Stimulated activated CD4-positive, alpha-beta T cell treated with anti-CD3 and anti-CD28 coated beads, Interleukin-15, amount 100 ng/mL, for 1 hour (primary cell): ENCODE results near the gene HASPIN.
"Not testable (repeated sequence)": the region's sequence is repeated elsewhere in the genome, so short reads cannot be mapped to it uniquely, and the experiment has no call there.

Experiments
- DNase-seq, 2 donors: peaks; one replicate each; pipeline ENCODE4 v3.0.0-alpha.2; 2020; ENCODE audit warnings: low read depth in 1 of 2, low spot score in 1 of 2

The HASPIN gene

DNA sequence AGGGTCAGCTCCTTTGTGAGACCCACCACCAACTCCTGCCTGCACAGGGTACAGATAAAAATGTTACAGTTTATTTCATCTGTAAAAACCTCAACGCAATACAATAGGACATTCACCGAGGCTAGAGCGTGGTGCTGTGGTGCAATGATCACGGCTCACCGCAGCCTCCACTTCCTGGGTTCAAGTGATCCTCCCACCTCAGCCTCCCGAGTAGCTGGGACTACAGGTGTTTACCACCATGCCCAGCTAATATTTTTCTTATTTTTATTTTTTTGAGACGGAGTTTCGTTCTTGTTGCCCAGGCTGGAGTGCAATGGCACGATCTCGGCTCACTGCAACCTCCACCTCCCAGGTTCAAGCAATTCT, 11.2 kb downstream of the HASPIN start:
- DNase-seq: not testable (repeated sequence)

DNA sequence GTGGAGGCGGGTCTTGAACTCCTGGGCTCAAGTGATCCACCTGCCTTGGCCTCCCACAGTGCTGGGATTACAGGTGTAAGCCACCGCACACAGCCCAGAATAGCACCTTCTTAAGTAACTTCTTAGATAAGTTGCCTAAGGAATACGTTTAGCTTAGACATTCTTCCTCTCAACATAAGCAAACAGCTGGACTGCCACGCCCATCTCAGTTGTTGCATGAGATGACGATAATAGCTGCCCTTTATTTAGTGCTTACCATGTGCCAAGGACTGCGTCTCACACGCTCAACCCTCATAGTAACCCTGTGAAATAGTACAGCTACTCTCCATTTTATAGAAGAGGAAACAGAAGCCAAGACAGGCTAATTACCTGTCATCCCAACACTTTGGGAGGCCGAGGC, 11.8 kb downstream of the HASPIN start:
- DNase-seq: no peak

DNA sequence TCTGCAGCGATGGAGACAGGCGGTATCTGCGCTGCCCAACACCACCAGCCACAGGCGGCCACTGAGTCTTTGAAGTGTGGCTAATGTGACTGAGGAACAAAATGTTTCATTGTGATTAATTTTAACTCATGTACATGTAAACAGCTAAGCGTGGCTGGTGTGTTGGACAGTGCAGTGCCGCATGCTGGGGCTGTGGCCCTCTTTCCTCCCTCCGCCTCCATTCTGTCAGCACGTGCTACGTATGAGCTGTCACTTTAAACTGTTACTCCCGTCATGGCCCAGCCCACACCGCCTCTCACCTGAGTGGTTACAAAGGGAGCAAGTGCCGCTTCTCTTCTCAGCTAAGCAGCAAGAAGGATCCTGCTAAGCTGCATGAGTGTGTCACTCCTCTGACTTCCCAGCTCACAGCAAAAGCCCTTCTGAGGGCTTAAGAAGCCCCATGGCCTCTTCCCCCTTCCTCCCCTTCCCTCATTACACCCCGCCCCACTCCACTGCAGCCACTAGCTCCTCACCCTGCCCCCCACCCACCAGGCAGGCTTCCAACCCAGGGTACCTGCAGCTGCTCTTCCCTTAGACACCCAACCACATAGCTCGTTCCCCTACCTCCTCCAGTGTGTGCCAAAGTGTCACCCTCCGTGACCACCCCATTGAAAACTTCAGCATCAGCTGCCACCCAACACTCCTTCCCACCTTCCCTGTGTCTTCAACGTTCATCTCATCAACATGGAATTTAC, 15.0 kb downstream of the HASPIN start:
- peak; percentile 38 to 52 for DNase-seq

DNA sequence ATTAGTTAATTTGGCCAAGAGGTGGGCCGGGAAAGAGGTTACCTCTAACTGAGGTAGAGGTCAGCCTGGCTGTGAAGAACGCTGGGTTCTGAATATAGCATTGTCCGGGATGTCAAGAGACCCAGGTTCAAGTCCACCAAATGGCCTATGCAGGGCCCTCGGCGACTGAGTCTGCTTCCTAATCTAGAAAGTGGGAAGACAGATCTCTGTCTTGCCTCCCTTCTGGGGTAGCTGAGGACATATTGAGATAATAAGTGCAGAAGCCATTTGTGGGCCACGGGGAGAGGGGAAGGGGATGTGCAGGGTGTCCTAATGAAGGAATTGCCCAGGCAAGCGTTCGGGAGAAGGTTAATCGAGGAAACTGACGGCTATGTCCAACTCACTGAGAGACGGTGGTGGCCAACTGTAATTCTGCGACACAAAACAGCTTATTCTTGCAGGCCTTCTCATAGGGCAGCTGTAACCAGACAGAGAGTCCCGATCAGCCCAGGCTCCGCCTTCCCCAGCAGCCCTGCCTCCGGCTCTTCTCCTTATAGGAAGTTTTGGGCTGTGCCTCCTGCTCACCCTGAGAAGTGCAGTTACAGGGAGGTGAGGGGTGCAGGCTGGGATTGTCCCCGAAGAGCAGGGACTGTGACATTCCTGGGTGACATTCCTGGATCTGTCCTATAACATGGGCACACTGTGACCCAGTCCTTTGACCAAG, 15.9 kb downstream of the HASPIN start:
- no peak for DNase-seq

DNA sequence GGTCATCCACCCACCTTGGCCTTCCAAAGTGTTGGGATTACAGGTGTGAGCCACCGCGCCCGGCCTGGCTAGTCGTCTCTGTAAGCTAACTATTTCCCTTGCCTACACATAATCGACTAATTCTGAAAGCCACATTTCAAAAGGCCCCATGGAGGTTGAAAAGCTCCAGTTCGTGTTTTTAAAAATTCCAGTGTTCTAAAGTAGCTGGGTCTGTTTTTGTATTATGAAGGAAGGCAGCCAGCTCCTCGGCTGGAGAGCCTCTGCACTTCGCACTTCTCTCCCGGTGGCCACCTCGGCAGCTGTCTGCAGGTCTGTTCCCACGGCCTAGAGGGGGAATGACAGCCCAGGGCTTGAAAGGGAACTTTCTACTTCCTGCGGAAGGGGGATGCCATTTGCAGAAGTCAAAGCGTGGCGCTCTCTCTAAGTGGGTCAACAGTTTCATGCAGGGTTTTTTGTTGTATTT, 16.9 kb downstream of the HASPIN start:
- DNase-seq: no peak

DNA sequence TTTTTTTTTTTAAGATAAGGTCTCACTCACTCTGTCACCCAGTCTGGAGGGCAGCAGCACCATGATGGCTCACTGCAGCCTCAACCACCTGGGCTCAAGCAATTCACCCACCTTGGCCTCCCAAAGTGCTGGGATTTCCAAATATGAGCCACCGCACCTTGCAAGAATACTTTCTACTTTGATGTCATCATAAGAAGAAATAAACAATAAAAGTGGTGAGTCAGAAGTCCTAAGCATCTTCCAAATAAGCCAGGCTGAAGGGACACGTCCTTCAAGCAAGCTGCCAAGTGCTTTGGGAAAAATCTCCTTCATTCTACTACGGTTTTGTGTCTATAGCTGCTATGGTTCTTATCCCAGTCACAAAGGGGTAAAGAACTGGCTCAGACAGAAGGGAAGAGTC, 20.3 kb downstream of the HASPIN start:
- no peak for DNase-seq

DNA sequence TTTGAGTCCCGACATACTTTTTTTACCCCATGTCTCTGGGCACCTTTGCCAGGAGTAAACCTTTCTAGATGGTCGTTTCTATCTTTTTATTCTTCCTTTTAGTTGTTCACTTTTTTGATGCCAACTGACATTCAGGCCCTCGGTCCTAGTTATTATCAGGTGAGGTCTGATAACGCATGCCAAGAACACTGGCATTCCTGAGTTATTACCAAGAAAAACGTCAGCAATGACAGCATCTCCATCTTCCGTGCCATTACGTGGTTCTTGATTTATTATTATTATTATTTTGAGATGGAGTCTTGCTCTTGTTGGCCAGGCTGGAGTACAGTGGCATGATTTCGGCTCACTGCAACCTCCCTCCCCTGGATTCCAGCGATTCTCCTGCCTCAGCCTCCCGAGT, 21.4 kb downstream of the HASPIN start:
- no peak for DNase-seq

DNA sequence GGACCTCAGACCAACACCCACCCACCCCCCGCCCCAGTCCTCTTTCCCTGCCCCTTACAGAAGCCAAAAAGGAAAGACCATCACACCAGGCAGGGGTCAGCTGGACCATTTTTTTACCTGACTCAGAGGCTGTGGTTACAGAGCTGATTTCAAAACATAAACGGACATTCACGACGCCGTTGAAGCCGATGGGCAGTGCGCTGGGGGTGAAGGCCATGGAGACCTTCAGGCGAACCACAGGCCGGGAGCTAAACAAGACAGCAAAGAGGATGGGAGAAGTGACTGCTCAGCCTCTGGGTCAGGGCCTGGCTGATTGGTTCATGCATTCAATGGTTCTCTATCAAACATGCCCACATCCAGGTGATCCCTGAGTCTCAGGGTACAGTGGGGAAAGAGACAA, 24.1 kb downstream of the HASPIN start:
- no peak for DNase-seq

DNA sequence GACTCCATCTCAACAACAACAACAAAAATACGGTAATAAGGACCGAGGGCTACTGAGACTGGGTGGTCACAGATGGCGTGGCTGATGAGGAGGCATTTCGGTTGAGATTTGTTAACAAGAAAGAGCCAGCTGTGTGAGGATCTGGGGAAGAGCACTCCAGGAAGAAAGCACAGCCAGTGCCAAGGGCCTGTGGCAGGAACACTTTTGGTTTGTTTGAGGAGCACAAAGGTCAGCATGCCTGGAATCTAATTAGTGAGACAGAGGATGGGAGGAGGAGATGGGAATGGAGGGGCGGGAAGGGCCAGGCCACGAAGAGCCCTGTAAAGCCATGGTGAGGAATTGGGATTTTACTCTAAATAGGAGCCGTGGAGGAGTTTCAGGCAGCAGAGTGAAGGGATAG, 24.9 kb downstream of the HASPIN start:
- no peak for DNase-seq

DNA sequence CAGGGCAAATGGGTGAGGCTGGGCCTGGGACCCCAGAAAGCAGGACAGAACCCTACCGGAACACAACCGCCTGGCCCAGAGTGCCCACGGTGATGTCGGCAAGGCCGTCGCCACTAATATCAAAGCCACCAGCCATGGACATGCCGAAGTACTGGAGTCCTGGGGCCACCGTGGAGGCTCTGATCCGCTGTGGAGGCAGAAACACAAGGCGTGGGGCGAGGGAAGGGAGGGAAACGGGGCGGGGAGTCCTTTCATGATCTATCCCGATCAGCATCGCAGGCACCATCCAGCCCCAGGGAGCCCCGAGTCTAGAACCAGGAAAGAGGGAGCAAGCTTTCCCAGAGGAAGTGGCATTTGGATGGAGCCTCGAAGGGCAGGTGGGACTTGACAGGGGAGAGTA, 26.6 kb downstream of the HASPIN start:
- no peak for DNase-seq

DNA sequence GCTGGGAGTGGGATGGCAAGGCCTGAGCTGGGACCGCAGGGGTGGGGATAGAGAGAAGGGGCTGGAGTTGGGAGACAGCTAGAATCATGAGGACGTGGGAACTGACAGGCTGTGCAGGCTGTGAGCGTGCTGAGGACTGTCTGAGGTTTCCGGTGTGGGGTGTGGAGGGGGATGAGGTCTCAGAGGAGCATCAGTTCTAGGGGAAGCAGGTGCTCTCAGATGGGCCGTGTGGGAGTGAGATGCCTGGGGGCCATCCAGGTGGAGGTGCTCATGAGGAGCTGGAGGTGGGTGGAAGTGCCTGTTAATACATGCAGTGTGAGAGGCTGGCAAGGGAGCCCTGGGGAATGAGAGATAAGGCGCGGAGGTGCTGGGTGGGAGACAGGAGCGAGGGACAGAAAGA, 27.2 kb downstream of the HASPIN start:
- DNase-seq: no peak

DNA sequence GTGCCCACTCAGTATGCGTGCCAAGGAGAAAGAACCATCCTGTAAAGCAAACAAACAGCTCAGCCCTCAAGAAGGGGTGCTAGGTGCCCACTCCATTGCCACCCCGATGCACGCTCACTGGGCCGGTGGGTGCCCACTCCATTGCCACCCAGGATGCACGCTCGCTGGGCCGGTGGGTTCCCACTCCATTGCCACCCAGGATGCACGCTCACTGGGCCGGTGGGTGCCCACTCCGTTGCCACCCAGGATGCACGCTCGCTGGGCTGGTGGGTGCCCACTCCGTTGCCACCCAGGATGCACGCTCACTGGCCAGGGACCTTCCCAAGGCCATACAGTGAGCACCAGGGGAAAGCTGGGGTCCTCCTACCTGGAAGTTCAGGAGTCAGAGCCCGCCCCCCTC, 28.1 kb downstream of the HASPIN start:
- DNase-seq: no peak

DNA sequence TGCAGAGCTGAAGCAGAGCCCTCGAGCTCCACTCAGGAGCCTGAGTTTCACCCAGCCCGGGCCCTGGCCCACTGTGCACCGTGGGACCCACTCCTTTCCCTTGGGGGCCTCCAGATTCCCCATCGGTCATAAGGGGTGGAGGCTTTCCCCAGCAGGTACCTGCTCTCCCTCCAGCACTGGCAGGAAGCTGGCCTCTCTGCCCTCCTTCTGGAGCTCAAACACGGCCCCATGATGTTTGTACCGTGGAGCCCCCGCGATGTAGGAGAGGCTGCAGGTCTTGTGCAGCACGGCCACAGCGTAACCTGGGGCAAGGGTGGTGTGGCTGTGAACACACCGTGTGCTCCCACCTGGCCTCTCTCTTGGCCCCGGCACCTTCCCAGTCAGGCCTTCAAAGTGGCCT, 29.9 kb downstream of the HASPIN start:
- DNase-seq: no peak

DNA sequence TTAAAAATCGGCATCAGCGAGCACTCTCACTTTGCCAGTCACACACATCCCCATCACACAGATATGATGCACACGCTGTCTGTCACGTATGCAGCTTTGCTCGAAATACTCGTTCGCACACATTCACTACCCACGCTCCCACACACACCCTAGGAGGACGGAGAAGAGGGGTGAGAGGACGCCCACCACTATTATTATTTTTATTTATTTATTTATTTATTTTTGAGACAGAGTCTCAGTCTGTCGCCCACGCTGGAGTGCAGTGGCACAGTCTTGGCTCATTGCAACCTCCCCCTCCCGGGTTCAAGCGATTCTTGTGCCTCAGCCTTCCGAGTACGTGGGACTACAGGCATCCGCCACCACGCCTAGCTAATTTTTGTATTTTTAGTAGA, 30.4 kb downstream of the HASPIN start:
- no peak for DNase-seq

DNA sequence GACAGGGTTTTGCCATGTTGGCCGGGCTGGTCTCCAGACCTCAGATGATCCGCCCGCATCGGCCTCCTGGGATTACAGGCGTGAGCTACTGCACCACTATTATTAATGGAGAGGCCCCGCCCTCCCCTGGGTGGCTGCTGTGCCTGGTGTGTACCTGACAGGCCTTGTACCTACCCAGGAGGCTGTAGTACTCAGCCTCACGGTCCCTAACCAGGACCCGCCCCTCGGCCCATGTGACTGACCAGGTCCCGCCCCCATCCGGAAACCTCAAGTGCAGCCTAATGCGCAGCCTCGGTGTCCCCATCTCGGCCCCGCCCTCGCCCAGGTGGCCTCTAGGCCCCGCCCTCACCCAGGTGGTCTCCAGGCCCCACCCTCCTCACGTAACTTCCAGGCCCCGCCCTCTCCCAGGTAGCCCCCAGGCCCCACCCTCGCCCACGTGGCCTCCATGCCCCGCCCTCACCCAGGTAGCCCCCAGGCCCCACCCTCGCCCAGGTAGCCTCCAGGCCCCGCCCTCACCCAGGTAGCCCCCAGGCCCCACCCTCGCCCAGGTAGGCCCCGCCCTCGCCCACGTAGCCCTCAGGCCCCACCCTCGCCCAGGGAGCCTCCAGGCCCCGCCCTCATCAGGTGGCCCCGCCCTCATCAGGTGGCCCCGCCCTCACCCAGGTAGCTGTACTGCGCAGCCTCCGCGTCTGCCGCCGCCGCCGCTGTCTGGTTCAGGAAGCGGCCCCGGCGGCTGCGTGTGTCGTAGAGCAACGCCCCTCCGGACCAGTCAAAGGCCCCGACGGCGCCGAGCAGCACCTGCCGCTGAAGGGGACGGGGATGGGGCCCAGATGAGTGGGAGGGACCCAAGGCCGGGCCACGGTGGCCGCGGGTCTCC, 31.0 kb downstream of the HASPIN start:
- DNase-seq: peak; percentile 57 to 65

DNA sequence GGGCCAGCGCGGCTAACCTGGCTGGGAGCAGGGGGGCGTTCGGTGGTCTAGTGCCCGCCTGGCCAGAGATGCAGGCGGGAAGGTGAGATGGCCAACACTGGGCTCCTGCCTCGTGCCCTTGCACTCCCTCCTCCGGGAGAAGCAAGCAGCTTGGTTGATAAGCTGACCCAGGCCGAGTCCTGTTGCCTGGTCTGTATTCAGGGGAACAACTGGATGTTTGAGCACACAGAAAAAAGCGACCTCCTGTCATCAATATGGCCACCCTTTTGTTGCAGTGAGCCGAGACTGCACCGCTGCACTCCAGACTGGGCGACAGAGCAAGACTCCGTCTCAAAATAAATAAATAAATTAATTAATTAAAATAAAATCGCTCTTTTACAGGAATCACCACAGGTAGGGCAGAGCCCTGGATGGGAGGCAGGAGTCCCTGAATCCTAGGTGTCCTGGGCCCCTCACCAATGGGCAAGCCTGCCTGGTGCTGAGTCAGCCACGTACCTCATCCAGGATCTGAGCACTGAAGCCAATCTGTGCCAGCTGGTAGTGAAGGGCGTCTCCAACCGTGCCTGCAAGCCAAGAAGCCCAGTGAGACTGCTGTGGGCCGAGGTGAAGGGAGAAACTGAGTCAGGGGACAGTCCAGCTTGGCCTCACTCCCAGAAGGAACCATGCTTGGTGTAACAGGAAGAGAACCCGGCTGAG, 31.8 kb downstream of the HASPIN start:
- no peak for DNase-seq

DNA sequence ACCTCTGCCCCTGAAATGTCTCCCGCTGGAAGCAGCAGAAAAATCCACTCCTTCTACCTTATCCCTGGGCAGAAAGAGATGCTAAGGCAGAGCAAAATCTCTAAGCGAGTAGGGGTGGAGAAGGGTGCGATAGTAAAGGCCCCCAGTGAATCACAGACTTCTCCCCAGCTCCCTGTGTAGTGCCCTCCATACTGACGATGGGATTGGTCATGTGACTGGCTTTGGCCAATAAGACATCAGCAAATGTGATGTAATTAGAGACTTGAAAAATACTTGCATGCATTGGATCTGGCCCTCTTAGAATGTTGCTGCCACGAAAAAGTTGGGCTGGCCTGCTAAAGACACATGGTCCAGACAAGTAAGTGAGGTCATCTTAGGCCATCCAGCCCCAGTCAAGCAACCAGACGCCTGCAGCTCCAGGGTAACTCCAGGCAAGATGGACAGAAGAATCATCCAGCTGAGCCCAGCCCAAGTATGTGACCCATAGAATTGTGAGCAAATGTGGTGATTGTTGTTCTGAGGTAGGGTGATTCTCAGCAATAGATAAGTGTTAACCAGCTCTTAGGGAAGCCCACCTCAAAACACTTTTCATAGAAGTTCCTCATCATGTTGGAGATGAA, 36.0 kb downstream of the HASPIN start:
- DNase-seq: no peak

DNA sequence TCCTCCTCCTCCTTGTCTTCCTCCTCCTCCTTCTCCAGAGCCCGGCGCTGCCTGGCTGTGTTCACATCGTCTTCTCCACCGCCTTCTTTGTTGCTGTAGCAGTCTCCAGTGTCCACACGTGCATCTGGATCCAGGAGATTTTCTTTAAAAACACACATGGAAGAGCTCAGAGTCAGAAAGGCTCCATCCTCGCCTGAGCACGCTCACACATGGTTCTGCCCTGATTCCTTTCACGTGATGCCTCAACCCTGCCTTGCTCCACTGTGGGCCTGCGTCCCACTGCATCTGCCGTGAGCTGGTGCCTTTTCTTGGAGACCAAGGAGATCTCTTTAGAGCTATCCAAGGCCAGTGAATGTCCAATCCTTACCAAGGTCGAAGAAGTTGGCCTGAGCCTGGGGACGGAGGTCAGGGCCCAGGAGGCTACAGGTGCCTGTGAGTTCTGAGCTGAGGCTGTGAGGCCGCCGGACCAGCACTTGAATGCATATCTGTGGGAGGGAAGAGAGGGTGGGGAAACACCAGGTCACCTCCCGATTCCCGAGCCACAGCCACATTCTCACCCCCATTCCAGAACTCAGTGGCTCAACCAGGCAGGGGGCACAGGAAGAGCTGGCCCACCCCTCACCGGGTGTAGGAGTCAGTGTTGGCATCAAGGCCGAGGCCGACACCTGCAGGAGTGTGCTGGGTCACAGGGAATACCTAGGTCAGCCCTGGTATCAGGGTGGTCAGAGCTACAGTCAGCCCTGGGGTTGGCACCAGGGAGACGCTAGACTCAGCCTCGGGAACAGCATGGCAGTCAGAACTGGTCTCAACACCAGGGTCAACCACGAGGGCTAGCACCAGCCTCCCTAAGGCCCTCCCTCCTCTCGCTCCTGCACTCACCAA, 37.6 kb downstream of the HASPIN start:
- no peak for DNase-seq

DNA sequence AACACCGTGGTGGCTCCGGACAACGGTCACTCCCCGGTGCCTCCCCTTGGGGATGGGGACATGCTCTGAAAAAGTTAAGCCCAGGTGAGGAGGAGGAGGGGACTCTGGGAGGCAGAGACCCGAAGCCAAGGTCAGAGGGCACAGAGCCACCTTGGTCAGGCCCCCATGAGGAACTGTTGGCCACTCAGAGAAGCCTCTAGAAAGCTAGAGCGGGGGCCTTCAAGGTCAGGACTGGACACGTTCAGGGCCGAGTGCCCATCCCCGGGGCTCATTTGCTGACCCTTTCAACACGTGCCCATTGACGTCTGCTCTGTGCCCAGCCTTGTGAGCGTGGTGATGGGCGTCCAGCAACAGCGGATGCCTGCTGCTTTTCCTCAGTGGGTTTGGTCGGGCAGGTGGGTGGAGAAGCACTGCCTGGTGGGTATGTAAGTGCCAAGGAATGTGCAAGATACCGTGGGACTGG, 38.2 kb downstream of the HASPIN start:
- no peak for DNase-seq
